HepG2 (cell line): Measurements from ENCODE around the gene EEF1AKMT1. TPM values are rescaled to one million over a fixed set of nuclear protein-coding genes. Genes with fewer than 3 reads are reported as not detected.

Experiments
- ATAC-seq: fragments of 200-7000 bp; cut with Tn5 transposase; 3 replicates; pipeline ENCODE4 v1.9.1; 2020; ENCODE audit warnings: mild to moderate bottlenecking, moderate library complexity
- BruUV-seq: library from RNA; stranded (reverse); fragments of 400-500 nt; replicated peaks from 2 replicates; lab custom pipeline; 2021; lab: Mats Ljungman, UMichigan
- CTCF ChIA-PET: fragments of 300-600 bp; formaldehyde crosslinking; extraction: SDS; loops from one replicate; lab custom pipeline; 2021; ENCODE audit warnings: low total read pairs, inconsistent platforms, low intra/inter-chr PET ratio; lab: Yijun Ruan, JAX
- POLR2A ChIA-PET: fragments of 350-600 bp; sonication (Branson Sonifier 250); formaldehyde crosslinking; loops from one replicate; lab custom pipeline; 2020; ENCODE audit warnings: antibody characterized with exemption, inconsistent platforms; lab: Yijun Ruan, JAX
- DNase-seq: peaks from one replicate; pipeline ENCODE4 v3.0.0-alpha.2; 2015; ENCODE audit warnings: low spot score
- FAIRE-seq: peaks from 3 replicates; lab custom pipeline; 2011; peaks lifted over from hg19 to GRCh38; lab: Jason Lieb, UNC
- H2AFZ ChIP-seq: one replicate; pipeline ENCODE4 v1.6.1; 2011; ENCODE audit warnings: low read length, inconsistent platforms
- H3K27ac ChIP-seq: fragments of 300-600 bp; 3 replicates; pipeline ENCODE4 v1.8.0; 2011; ENCODE audit warnings: mixed run types, mild to moderate bottlenecking, mixed read lengths, low read length, inconsistent platforms; ENCODE audit not compliant: insufficient read depth; ENCODE audit errors: extremely low read length
- H3K27me3 ChIP-seq, 2 experiments: fragments of 200-600 bp in 1 of 2; 2 replicates in 1 of 2; 3 replicates in 1 of 2; pipeline versions ENCODE4 v1.6.0 to v1.8.0; 2011; ENCODE audit warnings: low read length in 2 of 2, mild to moderate bottlenecking in 2 of 2, moderate library complexity in 2 of 2, inconsistent platforms in 1 of 2; ENCODE audit not compliant: insufficient read depth in 2 of 2, control insufficient read depth in 1 of 2
- H3K36me3 ChIP-seq, 2 experiments: fragments of 200-600 bp in 1 of 2; replicated peaks in 1 of 2; 2 replicates in 1 of 2; 3 replicates in 1 of 2; pipeline versions ENCODE4 v1.5.1 to v1.8.0; 2011; ENCODE audit warnings: low read length in 2 of 2, inconsistent platforms in 1 of 2; ENCODE audit not compliant: insufficient read depth in 2 of 2, control insufficient read depth in 1 of 2
- H3K4me1 ChIP-seq: 2 replicates; pipeline ENCODE4 v1.5.1; 2012; ENCODE audit warnings: low read length, inconsistent platforms; ENCODE audit not compliant: insufficient read depth
- H3K4me2 ChIP-seq: 2 replicates; pipeline ENCODE4 v1.6.0; 2011; ENCODE audit warnings: low read depth, low read length, inconsistent platforms
- H3K4me3 ChIP-seq, 3 experiments: fragments of 200-600 bp in 1 of 3; sonication (generic), shearing (Covaris generic) in 1 of 3; replicated peaks in 1 of 3; 2 replicates each; pipeline ENCODE4 v1.5.1; 2011 to 2016; ENCODE audit warnings: low read length in 3 of 3, inconsistent platforms in 2 of 3, low read depth in 2 of 3, mild to moderate bottlenecking in 2 of 3, control low read depth in 1 of 3, mixed read lengths in 1 of 3; ENCODE audit not compliant: insufficient read depth in 1 of 3
- H3K79me2 ChIP-seq: one replicate; pipeline ENCODE4 v1.6.1; 2011; ENCODE audit warnings: low read length, inconsistent platforms; ENCODE audit not compliant: insufficient read depth
- H3K9ac ChIP-seq: 2 replicates; pipeline ENCODE4 v1.6.0; 2011; ENCODE audit warnings: mild to moderate bottlenecking, low read depth, low read length, inconsistent platforms; ENCODE audit not compliant: insufficient read depth
- H3K9me3 ChIP-seq: 2 replicates; pipeline ENCODE4 v1.5.1; 2012; ENCODE audit warnings: mild to moderate bottlenecking, low read length
- H4K20me1 ChIP-seq: 2 replicates; pipeline ENCODE4 v1.6.0; 2011; ENCODE audit warnings: inconsistent platforms, mild to moderate bottlenecking, low read length, moderate library complexity; ENCODE audit not compliant: insufficient read depth
- ATF5 ChIP-seq: sonication (generic); formaldehyde crosslinking; IDR thresholded peaks from 2 replicates; pipeline ENCODE4 v1.4.0; 2020; ENCODE audit warnings: mild to moderate bottlenecking, low read depth, missing genetic modification reagents
- DR1 ChIP-seq: sonication (generic); formaldehyde crosslinking; IDR thresholded peaks from 2 replicates; pipeline ENCODE4 v1.8.0; 2021; ENCODE audit warnings: mild to moderate bottlenecking, missing genetic modification reagents, inconsistent platforms
- GRHL1 ChIP-seq: sonication (generic); formaldehyde crosslinking; conservative IDR thresholded peaks from 2 replicates; pipeline ENCODE4 v1.8.0; 2022; ENCODE audit warnings: missing genetic modification reagents
- MAX ChIP-seq: IDR thresholded peaks from 2 replicates; pipeline ENCODE4 v1.6.1; 2012; ENCODE audit warnings: inconsistent platforms
- TBL1XR1 ChIP-seq: fragments of 150-350 bp; IDR thresholded peaks from 2 replicates; pipeline ENCODE4 v1.6.1; 2014; ENCODE audit warnings: borderline replicate concordance, low read length; ENCODE audit not compliant: partially characterized antibody
- USF2 ChIP-seq, 2 experiments: sonication (generic) in 1 of 2; formaldehyde crosslinking in 1 of 2; IDR thresholded peaks; 2 replicates each; pipeline versions ENCODE4 v1.5.1 to v1.6.1; 2011 to 2020; ENCODE audit warnings: borderline replicate concordance in 1 of 2, low read depth in 1 of 2, low read length in 1 of 2, mild to moderate bottlenecking in 1 of 2, missing genetic modification reagents in 1 of 2, moderate library complexity in 1 of 2
- ZNF362 ChIP-seq: sonication (generic); formaldehyde crosslinking; IDR thresholded peaks from 2 replicates; pipeline ENCODE4 v1.4.0; 2020; ENCODE audit warnings: missing genetic modification reagents, mild to moderate bottlenecking, borderline replicate concordance
- WGBS: methylation state at CpG from one replicate; pipeline ENCODE4 v1.1.6; 2017; ENCODE audit warnings: low lambda C conversion rate; 5-methylcytosine and 5-hydroxymethylcytosine counted together
- in situ Hi-C: cut with HindIII; loops from 2 replicates; pipeline ENCODE4 v1.10.0; 2017; ENCODE audit warnings: low pct_unique_long_range_greater_than_20kb; ENCODE audit not compliant: extremely low pct_ligation_motif_present
- intact Hi-C: fragments of 100-400 bp; cut with micrococcal nuclease; formaldehyde crosslinking; loops from one replicate; pipeline ENCODE4 v1.10.0; 2022; ENCODE audit not compliant: unreplicated experiment
- polyA plus RNA-seq, 8 experiments: library from polyadenylated mRNA; depleted of rRNA in 3 of 8; stranded (reverse) in 7 of 8; unstranded in 1 of 8; fragments of >200 nt; fragmentation: Illumina TruSeq in 4 of 8; extraction: Trizol in 4 of 8; gene quantifications; 2 replicates each; pipeline versions ENCODE4 v1.2.1 to v1.2.3, GENCODE V29; 2011 to 2016; ENCODE audit warnings: low read depth in 4 of 8, missing spikeins in 1 of 8, mixed read lengths in 1 of 8; ENCODE audit not compliant: insufficient read depth in 1 of 8
- total RNA-seq, 5 experiments: library from RNA; depleted of rRNA; stranded (reverse); fragments of >200 nt; fragmentation: Illumina TruSeq; extraction: Trizol; gene quantifications; 2 replicates each; pipeline ENCODE4 v1.2.3, GENCODE V29; 2016; ENCODE audit warnings: low read depth in 1 of 5

EEF1AKMT1 gene
- total and polyA plus RNA-seq, 2 of the 13 experiments (the other 11 are each of a cell fraction or from before 2014, with no cell fraction given), result 6.0 to 16.1 TPM

- Histone ChIP-seq H3K36me3 (no peaks in the 10 kb centered on the region), H3K27me3 (no peaks in the 10 kb centered on the region), H3K9ac (peak overlapping the region; percentile 76), H3K27ac (no peak overlapping the region)
- 0% methylated on average over 9 of the region's 9 CpGs for WGBS
- ChIA-PET CTCF (interaction anchor here (1.1 kb wide), 1 partner anchor 207 kb away, joined by 3 read pairs; no protein-coding TSS in a partner anchor), POLR2A (no interaction called here)
- no peak for DNase-seq
- no peak for ATAC-seq
- TF ChIP-seq GRHL1 (CRISPR knock-in tag), result no peak
- TF ChIP-seq DR1, result no peak
- TF ChIP-seq ATF5 (CRISPR knock-in tag), result no peak
- TF ChIP-seq TBL1XR1, result no peak
- no peak for TF ChIP-seq MAX
- TF ChIP-seq USF2 (IDR thresholded peaks at IDR 0.05; ENCODE audit: low read depth, low read length), result no peak
- no peak for TF ChIP-seq USF2 (CRISPR knock-in tag; IDR thresholded peaks at IDR 0.05; ENCODE audit: borderline replicate concordance)
- TF ChIP-seq ZNF362 (CRISPR knock-in tag), result no peak
- TF ChIP-seq, all 625 proteins: peak for 0
- in situ Hi-C loops, result loop anchor here (10.0 kb wide), 1 partner anchor 222 kb away; no protein-coding TSS in a partner anchor
- Histone ChIP-seq H3K9me3 (no peaks in the 10 kb centered on the region), H3K4me3 (peak overlapping the region; percentile 78 to 82 (median 82)), H3K4me2 (peak overlapping the region; percentile 89), H4K20me1 (no peaks in the 10 kb centered on the region), H2AFZ (no peak overlapping the region), H3K4me1 (peaks cover 37% of the 10 kb centered on the region), H3K79me2 (no peaks in the 10 kb centered on the region)
- FAIRE-seq, result peak; percentile 15
- BruUV-seq, result TSS peak; percentile 87
- intact Hi-C loops, result no loop called here
These were observed 71.2 kb downstream of the EEF1AKMT1 start for GRCh38 chr13:20702530-20702914.
